Breast epithelium (tissue), 3 donors: ENCODE results near the gene DYRK1B.
"Not testable (repeated sequence)": the region's sequence is repeated elsewhere in the genome, so short reads cannot be mapped to it uniquely, and the experiment has no call there.

ENCODE experiments used
- POLR2A ChIP-seq: fragments of 450-650 bp; IDR thresholded peaks from one replicate; pipeline ENCODE4 v1.6.1; 2016; ENCODE audit warnings: antibody characterized with exemption, mild to moderate bottlenecking, moderate library complexity
- TF ChIP-seq, protein P1 (sequence below), 3 donors: fragments of 450-650 bp; IDR thresholded peaks; one replicate each; pipeline ENCODE4 v1.5.1; 2016 to 2017; ENCODE audit warnings: antibody characterized with exemption in 3 of 3, mild to moderate bottlenecking in 3 of 3, moderate library complexity in 3 of 3

DNA sequence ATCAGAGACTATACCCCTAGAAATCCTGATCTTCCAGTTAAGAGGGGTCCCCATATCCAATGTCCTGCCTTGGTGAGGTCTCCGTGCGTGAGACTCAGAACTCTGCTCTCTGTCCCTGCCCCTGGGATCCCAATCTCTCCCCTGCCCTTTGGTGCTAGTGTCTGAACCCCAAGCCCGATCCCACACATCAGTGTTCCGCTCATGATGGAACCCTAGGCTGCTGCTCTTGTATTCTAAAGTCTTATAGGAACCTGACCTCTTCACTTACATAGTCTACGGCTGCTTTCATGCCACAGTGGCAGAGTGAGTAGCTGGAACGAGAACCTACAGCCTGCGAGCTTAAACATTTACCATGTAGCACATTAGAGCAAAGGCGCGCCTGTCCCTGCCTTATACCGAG is 48.7 kb upstream of the DYRK1B start:
- TF ChIP-seq, protein P1, sequence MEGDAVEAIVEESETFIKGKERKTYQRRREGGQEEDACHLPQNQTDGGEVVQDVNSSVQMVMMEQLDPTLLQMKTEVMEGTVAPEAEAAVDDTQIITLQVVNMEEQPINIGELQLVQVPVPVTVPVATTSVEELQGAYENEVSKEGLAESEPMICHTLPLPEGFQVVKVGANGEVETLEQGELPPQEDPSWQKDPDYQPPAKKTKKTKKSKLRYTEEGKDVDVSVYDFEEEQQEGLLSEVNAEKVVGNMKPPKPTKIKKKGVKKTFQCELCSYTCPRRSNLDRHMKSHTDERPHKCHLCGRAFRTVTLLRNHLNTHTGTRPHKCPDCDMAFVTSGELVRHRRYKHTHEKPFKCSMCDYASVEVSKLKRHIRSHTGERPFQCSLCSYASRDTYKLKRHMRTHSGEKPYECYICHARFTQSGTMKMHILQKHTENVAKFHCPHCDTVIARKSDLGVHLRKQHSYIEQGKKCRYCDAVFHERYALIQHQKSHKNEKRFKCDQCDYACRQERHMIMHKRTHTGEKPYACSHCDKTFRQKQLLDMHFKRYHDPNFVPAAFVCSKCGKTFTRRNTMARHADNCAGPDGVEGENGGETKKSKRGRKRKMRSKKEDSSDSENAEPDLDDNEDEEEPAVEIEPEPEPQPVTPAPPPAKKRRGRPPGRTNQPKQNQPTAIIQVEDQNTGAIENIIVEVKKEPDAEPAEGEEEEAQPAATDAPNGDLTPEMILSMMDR (IDR thresholded peaks at IDR 0.05) = not testable (repeated sequence)
- not testable (repeated sequence) for TF ChIP-seq POLR2A
